Calu3 (cell line): ENCODE measurements around the gene TEX2. TPM values are rescaled to one million over a fixed set of nuclear protein-coding genes. Genes with fewer than 3 reads are reported as not detected.
"Not testable (repeated sequence)": the region's sequence is repeated elsewhere in the genome, so short reads cannot be mapped to it uniquely, and the experiment has no call there.

Experiments used
- BruUV-seq: library from RNA; stranded (reverse); fragments of 400-500 nt; replicated peaks from 2 replicates; lab custom pipeline; 2021; lab: Mats Ljungman, UMichigan
- CTCF ChIA-PET: fragments of 300-600 bp; sonication (Branson Sonifier 250); formaldehyde crosslinking; loops from one replicate; lab custom pipeline; 2022; ENCODE audit warnings: antibody characterized with exemption; lab: Charles Lee
- DNase-seq: peaks from one replicate; pipeline ENCODE4 v3.0.0; 2022
- H3K27ac Mint-ChIP-seq: one replicate; pipeline ENCODE4 v1.8.0; 2022; ENCODE audit warnings: mixed read lengths; ENCODE audit not compliant: unreplicated experiment
- H3K27me3 Mint-ChIP-seq: one replicate; pipeline ENCODE4 v1.8.0; 2022; ENCODE audit warnings: mixed read lengths; ENCODE audit not compliant: unreplicated experiment
- H3K36me3 Mint-ChIP-seq: one replicate; pipeline ENCODE4 v1.8.0; 2022; ENCODE audit warnings: mild to moderate bottlenecking, moderate library complexity, mixed read lengths; ENCODE audit not compliant: insufficient read depth, unreplicated experiment
- H3K4me1 Mint-ChIP-seq: one replicate; pipeline ENCODE4 v1.8.0; 2022; ENCODE audit warnings: mild to moderate bottlenecking, low read depth, mixed read lengths; ENCODE audit not compliant: unreplicated experiment
- H3K4me3 Mint-ChIP-seq: one replicate; pipeline ENCODE4 v1.8.0; 2022; ENCODE audit warnings: mild to moderate bottlenecking, low read depth, moderate library complexity, mixed read lengths; ENCODE audit not compliant: unreplicated experiment
- H3K9me3 Mint-ChIP-seq: one replicate; pipeline ENCODE4 v1.8.0; 2022; ENCODE audit warnings: low read depth, mixed read lengths; ENCODE audit not compliant: unreplicated experiment
- intact Hi-C: fragments of 100-400 bp; cut with micrococcal nuclease; formaldehyde crosslinking; loops from one replicate; pipeline ENCODE4 v1.10.0; 2022; ENCODE audit not compliant: unreplicated experiment
- total RNA-seq: library from RNA; stranded (reverse); gene quantifications from 2 replicates; pipeline ENCODE4 v1.2.3, GENCODE V29; 2022
- TF ChIP-seq, protein P1 (sequence below): fragments of 200-600 bp; IDR thresholded peaks from one replicate; pipeline ENCODE4 v1.8.0; 2022; ENCODE audit warnings: antibody characterized with exemption; ENCODE audit not compliant: unreplicated experiment

The TEX2 gene
- total RNA-seq, 1 experiment from 2014 or later: 12.3 TPM

DNA sequence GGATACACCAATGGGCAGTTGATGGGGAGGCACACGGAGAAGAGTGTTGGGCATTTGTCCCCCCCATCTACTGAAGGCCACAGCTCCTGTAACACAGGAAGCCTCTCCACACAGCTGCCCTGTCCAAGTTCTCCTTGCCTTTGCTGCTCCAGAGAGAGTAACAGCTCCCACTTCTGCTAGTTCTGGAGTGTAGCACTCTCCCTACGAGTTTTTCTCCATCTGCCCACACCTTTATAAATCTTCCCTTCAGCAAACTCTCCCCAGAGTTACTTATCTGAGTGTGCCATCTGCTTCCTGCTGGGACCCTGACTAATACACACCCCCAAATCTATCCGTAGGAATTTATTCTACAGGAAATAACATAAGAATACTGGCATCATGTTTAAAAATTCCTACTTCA, 90.5 kb downstream of the TEX2 start:
- intact Hi-C loops: no loop called here
- CTCF ChIA-PET: no interaction called here

DNA sequence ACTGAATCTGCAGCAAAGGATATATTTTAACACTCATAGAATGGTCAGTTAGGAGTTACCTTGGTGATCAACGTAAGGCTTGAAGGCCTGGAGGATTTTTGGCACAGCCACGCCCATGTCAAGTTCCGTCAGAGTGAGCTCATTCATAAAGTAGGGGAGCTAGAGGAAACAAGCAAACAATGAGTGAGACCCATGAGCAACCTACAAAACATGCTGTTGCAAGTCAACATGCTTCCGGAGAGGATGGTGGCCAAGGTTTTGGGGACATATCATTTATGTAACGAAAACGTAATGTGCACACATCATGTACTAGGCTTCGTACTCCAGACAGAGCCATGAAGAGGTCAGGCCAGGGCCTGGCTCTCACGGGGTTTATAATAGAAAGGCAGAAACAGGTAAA, 92.0 kb downstream of the TEX2 start:
- TF ChIP-seq, protein P1, sequence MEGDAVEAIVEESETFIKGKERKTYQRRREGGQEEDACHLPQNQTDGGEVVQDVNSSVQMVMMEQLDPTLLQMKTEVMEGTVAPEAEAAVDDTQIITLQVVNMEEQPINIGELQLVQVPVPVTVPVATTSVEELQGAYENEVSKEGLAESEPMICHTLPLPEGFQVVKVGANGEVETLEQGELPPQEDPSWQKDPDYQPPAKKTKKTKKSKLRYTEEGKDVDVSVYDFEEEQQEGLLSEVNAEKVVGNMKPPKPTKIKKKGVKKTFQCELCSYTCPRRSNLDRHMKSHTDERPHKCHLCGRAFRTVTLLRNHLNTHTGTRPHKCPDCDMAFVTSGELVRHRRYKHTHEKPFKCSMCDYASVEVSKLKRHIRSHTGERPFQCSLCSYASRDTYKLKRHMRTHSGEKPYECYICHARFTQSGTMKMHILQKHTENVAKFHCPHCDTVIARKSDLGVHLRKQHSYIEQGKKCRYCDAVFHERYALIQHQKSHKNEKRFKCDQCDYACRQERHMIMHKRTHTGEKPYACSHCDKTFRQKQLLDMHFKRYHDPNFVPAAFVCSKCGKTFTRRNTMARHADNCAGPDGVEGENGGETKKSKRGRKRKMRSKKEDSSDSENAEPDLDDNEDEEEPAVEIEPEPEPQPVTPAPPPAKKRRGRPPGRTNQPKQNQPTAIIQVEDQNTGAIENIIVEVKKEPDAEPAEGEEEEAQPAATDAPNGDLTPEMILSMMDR: no peak
- no TSS peak for BruUV-seq
- intact Hi-C loops: no loop called here
- CTCF ChIA-PET: no interaction called here
- H3K9me3 Mint-ChIP-seq: no peaks in the 10 kb centered on the region
- no peak overlapping the region for H3K4me3 Mint-ChIP-seq
- no peaks in the 10 kb centered on the region for H3K36me3 Mint-ChIP-seq
- no peaks in the 10 kb centered on the region for H3K27me3 Mint-ChIP-seq
- no peak for DNase-seq
- H3K27ac Mint-ChIP-seq: no peak overlapping the region
- no peaks in the 10 kb centered on the region for H3K4me1 Mint-ChIP-seq

More for the DNA sequence above, 90.5 kb downstream of the TEX2 start:
- TF ChIP-seq, protein P1: no peak
- Mint-ChIP-seq H3K27ac (no peak overlapping the region), H3K9me3 (no peaks in the 10 kb centered on the region), H3K36me3 (no peaks in the 10 kb centered on the region), H3K4me3 (no peak overlapping the region), H3K4me1 (no peaks in the 10 kb centered on the region), H3K27me3 (no peaks in the 10 kb centered on the region)
- no peak for DNase-seq
- no TSS peak for BruUV-seq

DNA sequence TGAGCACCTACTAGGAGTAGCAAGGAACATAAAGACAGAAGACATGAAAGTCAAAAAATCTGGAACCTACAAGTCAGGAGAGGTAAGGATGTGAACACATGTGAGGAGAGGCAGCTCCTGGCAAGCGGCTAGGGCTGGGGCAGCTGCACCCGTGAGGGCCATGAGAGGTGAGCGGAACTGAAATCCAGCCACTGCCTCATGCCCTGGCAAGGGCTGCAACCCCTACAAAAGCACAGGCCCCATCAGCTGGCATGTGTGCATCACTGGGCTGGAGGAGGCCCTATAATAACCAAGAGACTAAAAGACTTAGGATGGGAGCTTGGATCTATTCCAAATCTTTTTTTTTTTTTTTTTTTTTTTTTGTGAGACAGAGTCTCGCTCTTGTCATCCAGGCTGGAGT, 92.8 kb downstream of the TEX2 start:
- Mint-ChIP-seq H3K9me3 (no peaks in the 10 kb centered on the region), H3K4me3 (no peak overlapping the region), H3K4me1 (no peaks in the 10 kb centered on the region), H3K27me3 (no peaks in the 10 kb centered on the region), H3K36me3 (no peaks in the 10 kb centered on the region), H3K27ac (no peak overlapping the region)
- no peak for DNase-seq
- TF ChIP-seq, protein P1: no peak
- intact Hi-C loops: no loop called here
- CTCF ChIA-PET: no interaction called here
- no TSS peak for BruUV-seq

DNA sequence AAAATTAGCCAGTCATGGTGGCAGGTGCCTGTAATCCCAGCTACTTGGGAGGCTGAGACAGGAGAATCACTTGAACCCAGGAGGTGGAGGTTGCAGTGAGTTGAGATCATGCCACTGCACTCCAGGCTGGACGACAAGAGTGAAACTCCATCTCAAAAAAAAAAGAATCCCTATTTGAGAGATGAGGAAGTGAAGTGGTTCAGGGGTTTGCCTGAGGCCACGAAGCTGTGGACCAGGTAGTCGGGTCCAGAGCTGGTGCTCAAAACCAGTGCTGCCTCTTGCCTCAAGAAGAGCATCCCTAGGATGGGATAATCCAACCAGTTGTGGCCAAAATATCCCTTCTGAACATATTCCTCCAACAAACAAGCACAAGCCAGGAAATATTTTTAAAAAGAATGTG, 95.4 kb downstream of the TEX2 start:
- DNase-seq, CTCF ChIA-PET, H3K36me3 Mint-ChIP-seq, BruUV-seq, H3K4me3 Mint-ChIP-seq, H3K27me3 Mint-ChIP-seq, H3K27ac Mint-ChIP-seq, H3K4me1 Mint-ChIP-seq, intact Hi-C loops, H3K9me3 Mint-ChIP-seq: not testable (repeated sequence)

DNA sequence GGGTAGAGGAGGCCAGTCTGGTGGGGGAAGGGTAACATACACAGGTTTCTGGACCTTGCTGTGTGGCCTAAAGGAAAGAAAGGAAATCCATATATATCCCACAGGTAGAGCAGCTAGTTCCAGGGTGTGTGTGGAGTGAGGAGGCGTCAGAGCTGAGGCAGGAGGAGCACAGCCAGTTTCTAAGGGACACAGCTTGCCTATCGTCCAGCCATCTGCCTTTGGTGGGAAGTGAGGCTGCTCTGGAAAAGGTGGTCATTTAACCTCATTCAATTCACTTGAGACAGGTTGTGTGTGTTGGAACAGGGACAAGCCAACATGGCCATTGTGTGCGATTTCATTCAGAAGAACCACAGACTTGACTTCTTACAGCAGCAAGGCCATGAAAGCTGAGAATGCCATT, 96.2 kb downstream of the TEX2 start:
- no peaks in the 10 kb centered on the region for H3K36me3 Mint-ChIP-seq
- no peaks in the 10 kb centered on the region for H3K27me3 Mint-ChIP-seq
- TF ChIP-seq, protein P1: no peak
- intact Hi-C loops: no loop called here
- H3K27ac Mint-ChIP-seq: no peak overlapping the region
- no TSS peak for BruUV-seq
- no peak for DNase-seq
- no peaks in the 10 kb centered on the region for H3K9me3 Mint-ChIP-seq
- H3K4me3 Mint-ChIP-seq: no peak overlapping the region
- CTCF ChIA-PET: no interaction called here
- H3K4me1 Mint-ChIP-seq: no peaks in the 10 kb centered on the region
